Measurements from ENCODE around the gene SLC12A7. TPM values are rescaled to one million over a fixed set of nuclear protein-coding genes. Genes with fewer than 3 reads are reported as not detected.
"Not testable (repeated sequence)": the region's sequence is repeated elsewhere in the genome, so short reads cannot be mapped to it uniquely, and the experiment has no call there.

Gene SLC12A7
- total and polyA plus RNA-seq, 2 donors = 12.2 to 23.5 TPM

- peaks cover 0 to 2% of the 10 kb centered on the region in 2 donors for H3K27me3 ChIP-seq (ENCODE audit: control insufficient read depth in 2 of 2, insufficient read depth in 1 of 2, low read length in 1 of 2)
- H3K4me3 ChIP-seq (ENCODE audit: low read length in 2 of 2) = peak overlapping the region; percentile 22 to 24
- peaks cover 58 to 100% of the 10 kb centered on the region in 2 donors for H3K4me1 ChIP-seq (ENCODE audit: control insufficient read depth in 2 of 2, insufficient read depth in 2 of 2, low read length in 2 of 2)
- H3K27ac ChIP-seq (ENCODE audit: low read depth in 1 of 2, low read length in 1 of 2) = peak overlapping the region; percentile 54 to 59
- peaks cover 0 to 16% of the 10 kb centered on the region in 2 donors for H3K9me3 ChIP-seq (ENCODE audit: control insufficient read depth in 2 of 2, insufficient read depth in 1 of 2, low read length in 1 of 2)
- WGBS = 25% methylated on average over 33 of the region's 33 CpGs
- H3K36me3 ChIP-seq (ENCODE audit: control insufficient read depth in 2 of 2, insufficient read depth in 2 of 2, low read length in 1 of 2) = peaks cover 0 to 10% of the 10 kb centered on the region in 2 donors
- peak in 1 of 9 donors; percentile 63 for DNase-seq (ENCODE audit: low read depth in 6 of 9, low spot score in 9 of 9)
These were observed 8.1 kb downstream of the SLC12A7 start for GRCh38 chr5:1103505-1104326.

- WGBS = 91% methylated on average over 11 of the region's 11 CpGs
- H3K4me3 ChIP-seq (ENCODE audit: low read length in 2 of 2) = no peak overlapping the region
- H3K9me3 ChIP-seq (ENCODE audit: control insufficient read depth in 2 of 2, insufficient read depth in 1 of 2, low read length in 1 of 2) = peaks cover 0 to 13% of the 10 kb centered on the region in 2 donors
These were observed 8.8 kb downstream of the SLC12A7 start for GRCh38 chr5:1103093-1103492.

GRCh38 chr5:1101961-1102713 lies 9.7 kb downstream of the SLC12A7 start:
- Histone ChIP-seq H3K4me1 (ENCODE audit: control insufficient read depth in 2 of 2, insufficient read depth in 2 of 2, low read length in 2 of 2) (peaks cover 55 to 98% of the 10 kb centered on the region in 2 donors), H3K27ac (ENCODE audit: low read depth in 1 of 2, low read length in 1 of 2) (peak overlapping the region in 1 of 2 donors; percentile 5), H3K27me3 (ENCODE audit: control insufficient read depth in 2 of 2, insufficient read depth in 1 of 2, low read length in 1 of 2) (no peaks in the 10 kb centered on the region), H3K9me3 (ENCODE audit: control insufficient read depth in 2 of 2, insufficient read depth in 1 of 2, low read length in 1 of 2) (peaks cover 0 to 13% of the 10 kb centered on the region in 2 donors), H3K36me3 (ENCODE audit: control insufficient read depth in 2 of 2, insufficient read depth in 2 of 2, low read length in 1 of 2) (peaks cover 0 to 10% of the 10 kb centered on the region in 2 donors), H3K4me3 (ENCODE audit: low read length in 2 of 2) (no peak overlapping the region)
- no peak for DNase-seq (ENCODE audit: low read depth in 6 of 9, low spot score in 9 of 9)
- WGBS = 68% methylated on average over 23 of the region's 23 CpGs

More at GRCh38 chr5:1103093-1103492, 8.8 kb downstream of the SLC12A7 start:
- Histone ChIP-seq H3K4me1 (ENCODE audit: control insufficient read depth in 2 of 2, insufficient read depth in 2 of 2, low read length in 2 of 2) (peaks cover 55 to 98% of the 10 kb centered on the region in 2 donors), H3K27me3 (ENCODE audit: control insufficient read depth in 2 of 2, insufficient read depth in 1 of 2, low read length in 1 of 2) (no peaks in the 10 kb centered on the region), H3K27ac (ENCODE audit: low read depth in 1 of 2, low read length in 1 of 2) (no peak overlapping the region), H3K36me3 (ENCODE audit: control insufficient read depth in 2 of 2, insufficient read depth in 2 of 2, low read length in 1 of 2) (peaks cover 0 to 10% of the 10 kb centered on the region in 2 donors)
- no peak for DNase-seq (ENCODE audit: low read depth in 6 of 9, low spot score in 9 of 9)

GRCh38 chr5:1100664-1101574 lies 10.9 kb downstream of the SLC12A7 start:
- WGBS = 90% methylated on average over 33 of the region's 33 CpGs
- peaks cover 47 to 95% of the 10 kb centered on the region in 2 donors for H3K4me1 ChIP-seq (ENCODE audit: control insufficient read depth in 2 of 2, insufficient read depth in 2 of 2, low read length in 2 of 2)
- peaks cover 0 to 13% of the 10 kb centered on the region in 2 donors for H3K9me3 ChIP-seq (ENCODE audit: control insufficient read depth in 2 of 2, insufficient read depth in 1 of 2, low read length in 1 of 2)
- no peaks in the 10 kb centered on the region for H3K27me3 ChIP-seq (ENCODE audit: control insufficient read depth in 2 of 2, insufficient read depth in 1 of 2, low read length in 1 of 2)
- H3K27ac ChIP-seq (ENCODE audit: low read depth in 1 of 2, low read length in 1 of 2) = peak overlapping the region in 1 of 2 donors; percentile 60
- peaks cover 0 to 14% of the 10 kb centered on the region in 2 donors for H3K36me3 ChIP-seq (ENCODE audit: control insufficient read depth in 2 of 2, insufficient read depth in 2 of 2, low read length in 1 of 2)
- no peak overlapping the region for H3K4me3 ChIP-seq (ENCODE audit: low read length in 2 of 2)
- DNase-seq (ENCODE audit: low read depth in 6 of 9, low spot score in 9 of 9) = no peak

GRCh38 chr5:1099926-1100663 lies 11.8 kb downstream of the SLC12A7 start:
- peaks cover 38 to 95% of the 10 kb centered on the region in 2 donors for H3K4me1 ChIP-seq (ENCODE audit: control insufficient read depth in 2 of 2, insufficient read depth in 2 of 2, low read length in 2 of 2)
- peak in 1 of 9 donors; percentile 58 for DNase-seq (ENCODE audit: low read depth in 6 of 9, low spot score in 9 of 9)
- H3K4me3 ChIP-seq (ENCODE audit: low read length in 2 of 2) = no peak overlapping the region
- no peaks in the 10 kb centered on the region for H3K27me3 ChIP-seq (ENCODE audit: control insufficient read depth in 2 of 2, insufficient read depth in 1 of 2, low read length in 1 of 2)
- WGBS = 72% methylated on average over 48 of the region's 48 CpGs
- peak overlapping the region in 1 of 2 donors; percentile 60 for H3K27ac ChIP-seq (ENCODE audit: low read depth in 1 of 2, low read length in 1 of 2)
- peaks cover 0 to 13% of the 10 kb centered on the region in 2 donors for H3K9me3 ChIP-seq (ENCODE audit: control insufficient read depth in 2 of 2, insufficient read depth in 1 of 2, low read length in 1 of 2)
- peaks cover 0 to 20% of the 10 kb centered on the region in 2 donors for H3K36me3 ChIP-seq (ENCODE audit: control insufficient read depth in 2 of 2, insufficient read depth in 2 of 2, low read length in 1 of 2)

- Histone ChIP-seq H3K36me3 (ENCODE audit: control insufficient read depth in 2 of 2, insufficient read depth in 2 of 2, low read length in 1 of 2) (peaks cover 0 to 20% of the 10 kb centered on the region in 2 donors), H3K27me3 (ENCODE audit: control insufficient read depth in 2 of 2, insufficient read depth in 1 of 2, low read length in 1 of 2) (no peaks in the 10 kb centered on the region), H3K9me3 (ENCODE audit: control insufficient read depth in 2 of 2, insufficient read depth in 1 of 2, low read length in 1 of 2) (peaks cover 0 to 13% of the 10 kb centered on the region in 2 donors), H3K27ac (ENCODE audit: low read depth in 1 of 2, low read length in 1 of 2) (peak overlapping the region in 1 of 2 donors; percentile 81), H3K4me1 (ENCODE audit: control insufficient read depth in 2 of 2, insufficient read depth in 2 of 2, low read length in 2 of 2) (peaks cover 28 to 93% of the 10 kb centered on the region in 2 donors), H3K4me3 (ENCODE audit: low read length in 2 of 2) (no peak overlapping the region)
- WGBS = 89% methylated on average over 28 of the region's 28 CpGs
- no peak for DNase-seq (ENCODE audit: low read depth in 6 of 9, low spot score in 9 of 9)
These were observed 12.8 kb downstream of the SLC12A7 start for GRCh38 chr5:1098986-1099597.

- peak in 5 of 9 donors; percentile 72 to 82 (median 78) for DNase-seq (ENCODE audit: low read depth in 6 of 9, low spot score in 9 of 9)
- peaks cover 6 to 27% of the 10 kb centered on the region in 2 donors for H3K36me3 ChIP-seq (ENCODE audit: control insufficient read depth in 2 of 2, insufficient read depth in 2 of 2, low read length in 1 of 2)
- peaks cover 17 to 86% of the 10 kb centered on the region in 2 donors for H3K4me1 ChIP-seq (ENCODE audit: control insufficient read depth in 2 of 2, insufficient read depth in 2 of 2, low read length in 2 of 2)
- WGBS = 53% methylated on average over 7 of the region's 7 CpGs
- H3K27ac ChIP-seq (ENCODE audit: low read depth in 1 of 2, low read length in 1 of 2) = peak overlapping the region; percentile 71 to 86
- peaks cover 0 to 13% of the 10 kb centered on the region in 2 donors for H3K9me3 ChIP-seq (ENCODE audit: control insufficient read depth in 2 of 2, insufficient read depth in 1 of 2, low read length in 1 of 2)
- not testable (repeated sequence) for H3K27me3 ChIP-seq (ENCODE audit: control insufficient read depth in 2 of 2, insufficient read depth in 1 of 2, low read length in 1 of 2); H3K4me3 ChIP-seq (ENCODE audit: low read length in 2 of 2)
These were observed 13.9 kb downstream of the SLC12A7 start for GRCh38 chr5:1097988-1098385.
